ENCODE measurements around the gene PROK1.

PROK1 gene

DNA sequence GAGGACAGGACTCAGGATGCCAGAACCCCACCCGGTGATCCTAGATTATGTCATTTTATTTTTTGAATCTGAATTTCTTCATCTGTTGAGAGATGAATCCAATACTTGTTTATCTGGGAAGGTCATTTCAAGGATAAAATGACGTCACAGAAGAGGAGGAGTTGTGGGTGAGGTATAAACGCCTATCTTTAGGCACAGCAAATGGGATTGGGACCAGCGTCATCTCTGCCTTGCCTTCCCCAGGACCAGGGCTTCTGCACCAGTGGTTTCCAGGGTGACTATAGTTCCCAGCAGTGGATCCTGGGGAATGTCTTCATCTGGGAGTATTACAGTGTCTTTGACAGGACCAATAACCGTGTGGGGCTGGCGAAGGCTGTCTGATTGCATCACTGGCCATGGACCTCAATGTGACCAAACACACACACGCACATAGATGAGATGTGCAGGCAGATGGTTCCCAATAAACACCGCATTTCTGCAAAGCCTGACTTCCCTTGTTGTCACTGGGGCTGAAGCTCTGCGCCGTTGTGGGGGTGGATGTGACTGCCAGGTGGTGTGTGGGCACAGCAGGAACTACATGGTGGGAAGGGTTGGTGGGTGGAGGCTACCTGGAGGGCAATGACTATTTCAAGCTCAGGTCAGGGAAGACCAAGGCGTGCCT lies 40.0 kb downstream of the PROK1 start:
- DNase-seq: no peak

DNA sequence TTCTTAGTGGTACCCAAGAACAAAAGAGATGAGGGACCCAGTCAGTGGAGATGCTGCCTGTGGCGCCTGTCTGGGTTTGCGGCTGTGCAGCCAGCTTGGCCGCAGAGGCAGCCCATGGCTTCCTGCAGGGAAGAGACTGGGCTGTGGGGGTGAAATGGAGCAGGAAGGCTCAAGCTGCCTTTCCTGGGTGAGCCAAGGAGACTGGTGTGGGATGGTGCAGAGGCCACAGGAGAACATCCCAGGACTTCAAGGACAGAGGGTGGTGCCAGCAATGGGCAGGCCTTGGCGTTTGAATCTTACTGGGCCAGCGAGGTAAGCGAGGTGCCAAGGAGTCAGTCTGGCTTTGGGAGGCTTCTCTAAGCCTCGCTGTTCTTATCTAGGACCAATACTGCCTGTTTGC lies 41.6 kb downstream of the PROK1 start:
- no peak for DNase-seq

DNA sequence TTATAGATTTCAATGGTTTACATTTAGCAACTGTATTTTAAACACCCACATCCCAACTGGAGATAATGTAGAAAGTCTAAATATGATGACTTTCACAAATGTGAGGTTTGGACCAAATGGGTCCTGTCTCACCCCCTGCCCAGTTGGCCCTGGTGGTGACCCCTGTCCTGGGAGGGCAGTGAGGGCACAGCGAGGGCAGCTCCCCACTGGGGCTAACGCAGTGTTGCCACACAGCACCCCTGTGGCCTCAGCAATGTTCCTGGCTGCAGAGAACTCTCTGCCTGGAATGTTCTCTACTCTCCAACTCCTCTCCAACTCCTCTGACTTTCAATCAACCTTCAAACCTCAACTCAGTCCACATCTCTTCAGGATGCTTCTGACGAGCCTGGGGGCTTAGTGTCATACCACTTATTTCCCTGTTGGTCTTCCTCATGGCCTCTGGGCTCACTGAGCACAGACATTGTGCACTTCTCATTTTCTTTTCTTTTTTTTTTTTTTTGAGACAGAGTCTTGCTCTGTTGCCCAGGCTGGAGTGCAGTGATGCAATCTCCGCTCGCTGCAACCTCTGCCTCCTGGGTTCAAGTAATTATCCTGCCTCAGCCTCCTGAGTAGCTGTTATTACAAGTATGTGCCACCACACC lies 42.2 kb downstream of the PROK1 start:
- no peak for DNase-seq

DNA sequence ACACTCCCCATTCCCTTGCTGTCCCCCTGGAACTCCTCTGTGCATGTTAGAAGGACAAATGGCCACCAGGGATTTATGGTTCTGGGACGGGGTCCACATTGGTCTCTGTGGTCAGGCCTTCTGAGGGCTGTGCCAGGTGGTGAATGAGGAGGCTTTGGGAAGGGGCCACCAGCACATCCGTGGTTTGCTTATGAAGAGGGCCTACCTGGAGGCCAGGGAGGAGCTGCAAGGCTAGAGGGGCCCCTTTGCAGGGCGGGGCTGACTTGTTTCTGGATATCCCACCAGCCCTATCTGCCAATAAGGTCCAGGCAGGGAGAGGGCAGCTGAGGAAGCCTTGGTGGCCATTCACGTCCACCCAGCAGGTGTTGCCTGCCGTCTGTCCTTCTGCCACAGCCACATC lies 43.1 kb downstream of the PROK1 start:
- no peak for DNase-seq

- no peak for DNase-seq
These were observed 43.8 kb downstream of the PROK1 start for GRCh38 chr1:110494522-110495406.

- DNase-seq: peak; percentile 27
These were observed 45.1 kb downstream of the PROK1 start for GRCh38 chr1:110495926-110496600.

- DNase-seq: no peak
These were observed 47.3 kb downstream of the PROK1 start for GRCh38 chr1:110498270-110498669.

- no peak for DNase-seq
These were observed 50.7 kb downstream of the PROK1 start for GRCh38 chr1:110501488-110502132.

GRCh38 chr1:110502402-110503151 lies 51.6 kb downstream of the PROK1 start:
- DNase-seq: peak; percentile 18

- DNase-seq: no peak
These were observed 52.5 kb downstream of the PROK1 start for GRCh38 chr1:110503471-110503870.

GRCh38 chr1:110504226-110504625 lies 53.3 kb downstream of the PROK1 start:
- DNase-seq: no peak

DNA sequence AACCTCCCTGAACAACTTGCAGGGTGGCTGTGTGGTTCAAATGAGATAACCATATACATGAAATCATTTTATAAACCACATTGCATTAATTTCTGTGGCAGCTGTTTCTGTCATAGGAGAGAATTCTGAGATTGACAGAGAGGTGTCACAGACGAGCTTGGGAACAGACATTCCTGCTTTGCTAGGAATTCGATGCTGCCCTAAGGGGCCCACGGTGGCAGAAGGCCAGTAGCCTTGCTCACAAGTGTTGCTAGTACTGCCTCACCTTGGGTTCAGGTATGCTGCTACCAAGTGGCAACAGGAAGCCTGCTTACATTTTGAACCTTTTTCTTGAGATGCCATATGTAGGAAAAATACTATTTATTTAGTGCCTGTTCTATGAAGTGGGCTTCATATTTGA lies 54.6 kb downstream of the PROK1 start:
- no peak for DNase-seq

GRCh38 chr1:110506541-110506940 lies 55.6 kb downstream of the PROK1 start:
- DNase-seq: no peak

Measured in SIG-M5 (cell line).